CD14-positive monocyte (primary cell): ENCODE results near the gene ELF4. TPM values are rescaled to one million over a fixed set of nuclear protein-coding genes. Genes with fewer than 3 reads are reported as not detected.

ENCODE experiments used
- DNase-seq, 3 donors: peaks; one replicate each; pipeline ENCODE4 v3.0.0-alpha.2; 2011 to 2022
- H2AFZ ChIP-seq: 2 replicates; pipeline ENCODE4 v1.6.0; 2012; ENCODE audit warnings: mild to moderate bottlenecking, low read depth, low read length, inconsistent platforms; ENCODE audit not compliant: insufficient read depth, poor library complexity, severe bottlenecking
- H3K27ac ChIP-seq, 2 donors: 1 replicate in 1 of 2; 2 replicates in 1 of 2; pipeline ENCODE4 v1.5.1; 2012 to 2013; ENCODE audit warnings: low read length in 2 of 2, control low read depth in 1 of 2, inconsistent platforms in 1 of 2, low read depth in 1 of 2, mild to moderate bottlenecking in 1 of 2
- H3K27me3 ChIP-seq, 2 donors: one replicate each; pipeline versions ENCODE4 v1.6.0 to v1.6.1; 2011 to 2013; ENCODE audit warnings: low read length in 2 of 2; ENCODE audit not compliant: control insufficient read depth in 2 of 2, insufficient read depth in 2 of 2
- H3K36me3 ChIP-seq, 2 donors: replicated peaks in 1 of 2; 1 replicate in 1 of 2; 2 replicates in 1 of 2; pipeline versions ENCODE4 v1.5.1 to v1.6.1; 2012 to 2013; ENCODE audit warnings: low read length in 2 of 2, control low read depth in 1 of 2, inconsistent platforms in 1 of 2, mild to moderate bottlenecking in 1 of 2; ENCODE audit not compliant: insufficient read depth in 2 of 2, control insufficient read depth in 1 of 2
- H3K4me1 ChIP-seq, 2 donors: 1 replicate in 1 of 2; 2 replicates in 1 of 2; pipeline versions ENCODE4 v1.5.1 to v1.6.1; 2012 to 2013; ENCODE audit warnings: low read length in 2 of 2, control low read depth in 1 of 2, inconsistent platforms in 1 of 2, mild to moderate bottlenecking in 1 of 2, moderate library complexity in 1 of 2; ENCODE audit not compliant: insufficient read depth in 2 of 2, control insufficient read depth in 1 of 2
- H3K4me2 ChIP-seq: replicated peaks from 2 replicates; pipeline ENCODE3; 2012; ENCODE audit warnings: low read length, moderate library complexity, mild to moderate bottlenecking; ENCODE audit not compliant: poor library complexity, severe bottlenecking; ENCODE audit errors: extremely low read depth
- H3K4me3 ChIP-seq, 3 experiments: fragments of 200-600 bp in 1 of 3; sonication (generic) in 1 of 3; replicated peaks in 1 of 3; 1 replicate in 2 of 3; 2 replicates in 1 of 3; pipeline ENCODE4 v1.5.1; 2011 to 2013; ENCODE audit warnings: low read length in 3 of 3, mild to moderate bottlenecking in 3 of 3, control low read depth in 2 of 3, low read depth in 2 of 3, inconsistent platforms in 1 of 3, moderate library complexity in 1 of 3
- H3K79me2 ChIP-seq: 2 replicates; pipeline ENCODE4 v1.6.0; 2012; ENCODE audit warnings: mild to moderate bottlenecking, control low read depth, inconsistent platforms, low read length, moderate library complexity; ENCODE audit not compliant: insufficient read depth
- H3K9ac ChIP-seq: 2 replicates; pipeline ENCODE4 v1.6.0; 2017; ENCODE audit warnings: low read length, mild to moderate bottlenecking; ENCODE audit not compliant: insufficient read depth, poor library complexity, severe bottlenecking
- H3K9me3 ChIP-seq, 2 donors: replicated peaks in 1 of 2; 1 replicate in 1 of 2; 2 replicates in 1 of 2; pipeline versions ENCODE4 v1.5.1 to v1.6.1; 2012 to 2013; ENCODE audit warnings: low read length in 2 of 2, control low read depth in 1 of 2; ENCODE audit not compliant: control insufficient read depth in 1 of 2, insufficient read depth in 1 of 2
- H4K20me1 ChIP-seq: 2 replicates; pipeline ENCODE4 v1.6.0; 2012; ENCODE audit warnings: mild to moderate bottlenecking, low read length, control low read depth, moderate library complexity; ENCODE audit not compliant: insufficient read depth
- H3K27ac Mint-ChIP-seq, 7 donors: one replicate each; pipeline ENCODE4 v1.8.0; 2020; ENCODE audit warnings: mild to moderate bottlenecking in 7 of 7, mixed read lengths in 7 of 7, moderate library complexity in 6 of 7, inconsistent platforms in 2 of 7
- H3K27me3 Mint-ChIP-seq, 3 donors: one replicate each; pipeline ENCODE4 v1.8.0; 2021 to 2022; ENCODE audit warnings: low read depth in 3 of 3, mild to moderate bottlenecking in 3 of 3, mixed read lengths in 3 of 3, moderate library complexity in 3 of 3, inconsistent platforms in 1 of 3
- H3K36me3 Mint-ChIP-seq, 2 donors: one replicate each; pipeline ENCODE4 v1.8.0; 2020; ENCODE audit warnings: mixed read lengths in 2 of 2, inconsistent platforms in 1 of 2, mild to moderate bottlenecking in 1 of 2
- H3K4me1 Mint-ChIP-seq: one replicate; pipeline ENCODE4 v1.8.0; 2020; ENCODE audit warnings: mild to moderate bottlenecking, mixed read lengths
- H3K4me3 Mint-ChIP-seq, 2 donors: one replicate each; pipeline ENCODE4 v1.8.0; 2020; ENCODE audit warnings: mild to moderate bottlenecking in 2 of 2, mixed read lengths in 2 of 2, moderate library complexity in 1 of 2
- H3K9me3 Mint-ChIP-seq, 7 donors: one replicate each; pipeline ENCODE4 v1.8.0; 2020 to 2022; ENCODE audit warnings: mixed read lengths in 7 of 7, mild to moderate bottlenecking in 6 of 7, moderate library complexity in 6 of 7, inconsistent platforms in 2 of 7
- CTCF ChIP-seq: fragments of 200-600 bp; IDR thresholded peaks from one replicate; pipeline ENCODE4 v1.8.0; 2022; ENCODE audit warnings: antibody characterized with exemption, mild to moderate bottlenecking
- WGBS: methylation state at CpG from one replicate; pipeline ENCODE4 v1.1.5; 2013; ENCODE audit warnings: missing lambda C conversion rate; ENCODE audit not compliant: insufficient coverage; 5-methylcytosine and 5-hydroxymethylcytosine counted together
- intact Hi-C, 2 donors: fragments of 100-400 bp; cut with micrococcal nuclease; formaldehyde crosslinking; loops; one replicate each; pipeline versions ENCODE4 v1.15.0 to v1.15.1; 2023
- polyA plus RNA-seq, 3 donors: library from polyadenylated mRNA; depleted of rRNA in 1 of 3; unstranded in 2 of 3; stranded (reverse) in 1 of 3; fragments of 300-500 nt in 2 of 3; fragments of >200 nt in 1 of 3; fragmentation: Illumina TruSeq in 2 of 3; gene quantifications; 1 replicate in 2 of 3; 2 replicates in 1 of 3; pipeline ENCODE4 v1.2.3, GENCODE V29; 2012 to 2021

ELF4 gene
- polyA plus RNA-seq, 3 donors: 10.4 to 68.6 (median 20.5) TPM

DNA sequence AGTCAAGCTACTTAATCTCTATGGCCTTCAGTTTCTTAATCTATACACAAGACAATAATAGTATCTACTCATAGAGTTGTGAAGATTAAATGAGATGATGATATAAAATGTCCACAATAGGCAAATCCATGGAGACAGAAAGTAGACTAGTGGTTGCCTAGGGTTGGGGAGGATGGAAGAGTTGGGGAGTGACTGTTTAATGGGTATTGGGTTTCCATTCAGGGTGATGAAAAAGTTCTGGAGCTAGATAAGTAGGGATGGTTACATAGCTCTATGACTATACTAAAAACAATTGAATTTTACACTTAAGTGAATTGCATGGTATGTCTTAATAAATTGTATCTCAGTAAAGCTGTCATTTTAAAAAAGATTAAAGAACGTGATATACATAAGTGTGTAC, 92.2 kb downstream of the ELF4 start:
- no peak overlapping the region for H2AFZ ChIP-seq
- H3K4me3 Mint-ChIP-seq: no peak overlapping the region
- H4K20me1 ChIP-seq: no peaks in the 10 kb centered on the region
- no peak for TF ChIP-seq CTCF
- H3K4me3 ChIP-seq: no peak overlapping the region
- no peak overlapping the region for H3K27ac Mint-ChIP-seq
- DNase-seq: no peak
- no peak overlapping the region for H3K4me2 ChIP-seq
- 100% methylated on average over 1 of the region's 1 CpG for WGBS
- peaks cover 0 to 4% (median 0%) of the 10 kb centered on the region in 3 donors for H3K27me3 Mint-ChIP-seq
- H3K9me3 ChIP-seq: no peaks in the 10 kb centered on the region
- H3K36me3 ChIP-seq: peaks cover 43 to 87% of the 10 kb centered on the region in 2 donors
- H3K9ac ChIP-seq: no peak overlapping the region
- peaks cover 52 to 62% of the 10 kb centered on the region in 2 donors for H3K36me3 Mint-ChIP-seq
- no peak overlapping the region for H3K27ac ChIP-seq
- no peaks in the 10 kb centered on the region for H3K79me2 ChIP-seq
- intact Hi-C loops: no loop called here
- H3K4me1 Mint-ChIP-seq: peaks cover 5% of the 10 kb centered on the region
- H3K4me1 ChIP-seq: no peaks in the 10 kb centered on the region
- H3K9me3 Mint-ChIP-seq: no peaks in the 10 kb centered on the region
- H3K27me3 ChIP-seq: no peaks in the 10 kb centered on the region

- Mint-ChIP-seq H3K4me3 (no peak overlapping the region), H3K36me3 (peaks cover 47 to 48% of the 10 kb centered on the region in 2 donors), H3K9me3 (no peaks in the 10 kb centered on the region), H3K27ac (no peak overlapping the region), H3K27me3 (peaks cover 0 to 2% (median 0%) of the 10 kb centered on the region in 3 donors), H3K4me1 (peaks cover 5% of the 10 kb centered on the region)
- Histone ChIP-seq H3K9ac (no peak overlapping the region), H2AFZ (no peak overlapping the region), H3K27me3 (no peaks in the 10 kb centered on the region), H3K4me1 (no peaks in the 10 kb centered on the region), H3K79me2 (no peaks in the 10 kb centered on the region), H3K4me2 (no peak overlapping the region), H3K9me3 (no peaks in the 10 kb centered on the region), H3K36me3 (peaks cover 37 to 71% of the 10 kb centered on the region in 2 donors), H4K20me1 (no peaks in the 10 kb centered on the region), H3K27ac (no peak overlapping the region), H3K4me3 (no peak overlapping the region)
- WGBS: 95% methylated on average over 13 of the region's 15 CpGs
- no peak for DNase-seq
- intact Hi-C loops: no loop called here
- TF ChIP-seq CTCF: no peak
Measured at GRCh38 chrX:130015181-130015580, 95.1 kb downstream of the ELF4 start.

Other genes starting within 250 kb of the ELF4 start
- gene UTP14A, start 204.3 kb downstream of the ELF4 start, polyA plus RNA-seq: 1 to 10 TPM; 2.9 to 5.5 (median 3.8) TPM
- 1 to 10 TPM in 1 of 3 donors, under 1 TPM in 2; 0.69 to 2.4 (median 0.72) TPM for gene BCORL1, start 127.9 kb downstream of the ELF4 start, polyA plus RNA-seq
- 10 to 100 TPM; 15.1 to 19.1 (median 18.6) TPM for gene AIFM1, start 55.3 kb upstream of the ELF4 start, polyA plus RNA-seq
- 1 to 10 TPM in 2 of 3 donors, under 1 TPM in 1; 0.13 to 2.1 (median 1.6) TPM for gene RAB33A, start 61.5 kb upstream of the ELF4 start, polyA plus RNA-seq
- 1 to 10 TPM in 2 of 3 donors, under 1 TPM in 1; 0.66 to 1.8 (median 1.3) TPM for gene ZNF280C, start 158.4 kb upstream of the ELF4 start, polyA plus RNA-seq
- 10 to 100 TPM in 2 of 3 donors, 1 to 10 TPM in 1; 7.5 to 19.2 (median 12.2) TPM for gene SLC25A14, start 229.4 kb upstream of the ELF4 start, polyA plus RNA-seq